ENCODE measurements around the gene ATXN7L1. TPM values are rescaled to one million over a fixed set of nuclear protein-coding genes. Genes with fewer than 3 reads are reported as not detected.

Gene ATXN7L1
- total RNA-seq, 1 experiment from 2014 or later: 38.5 TPM

GRCh38 chr7:105742787-105743186 is 133.6 kb downstream of the ATXN7L1 start:
- H3K27ac Mint-ChIP-seq: no peak overlapping the region
- no peaks in the 10 kb centered on the region for H3K36me3 Mint-ChIP-seq
- H3K4me3 Mint-ChIP-seq: no peak overlapping the region
- CTCF ChIA-PET: interaction anchor here (1.1 to 3.1 kb wide), 7 partner anchors 11 to 267 kb away, joined by 3 to 15 read pairs (median 4); no protein-coding TSS in a partner anchor
- no peak for TF ChIP-seq HMGA2 (CRISPR knock-in tag; IDR thresholded peaks at IDR 0.05)
- TF ChIP-seq ZNF532 (CRISPR knock-in tag; IDR thresholded peaks at IDR 0.05; ENCODE audit: borderline replicate concordance): no peak
- TF ChIP-seq JUN (CRISPR knock-in tag; IDR thresholded peaks at IDR 0.05): no peak
- no peak for TF ChIP-seq FOXJ3 (CRISPR knock-in tag; IDR thresholded peaks at IDR 0.05; ENCODE audit: borderline replicate concordance)
- no peak for TF ChIP-seq ZBTB43 (CRISPR knock-in tag; IDR thresholded peaks at IDR 0.05)
- no peak for TF ChIP-seq SMAD3 (CRISPR knock-in tag; IDR thresholded peaks at IDR 0.05; ENCODE audit: borderline replicate concordance)
- TF ChIP-seq FOXK1 (CRISPR knock-in tag; IDR thresholded peaks at IDR 0.05): no peak
- TF ChIP-seq ATF6 (CRISPR knock-in tag; IDR thresholded peaks at IDR 0.05): no peak
- no peak for TF ChIP-seq ERG (CRISPR knock-in tag; IDR thresholded peaks at IDR 0.05)
- TF ChIP-seq NR3C1 (CRISPR knock-in tag; conservative IDR thresholded peaks at IDR 0.05; ENCODE audit: low read depth): no peak
- TF ChIP-seq CBFB (CRISPR knock-in tag; IDR thresholded peaks at IDR 0.05; ENCODE audit: low read depth): no peak
- TF ChIP-seq IRF1 (CRISPR knock-in tag; IDR thresholded peaks at IDR 0.05): no peak
- no peak for TF ChIP-seq ZNF138 (CRISPR knock-in tag; conservative IDR thresholded peaks at IDR 0.05)
- no peak for TF ChIP-seq RORB (CRISPR knock-in tag; IDR thresholded peaks at IDR 0.05)
- no peak for TF ChIP-seq CDX4 (CRISPR knock-in tag; IDR thresholded peaks at IDR 0.05; ENCODE audit: borderline replicate concordance)
- TF ChIP-seq ZMAT4 (CRISPR knock-in tag; IDR thresholded peaks at IDR 0.05): no peak
- TF ChIP-seq STAT6 (CRISPR knock-in tag; conservative IDR thresholded peaks at IDR 0.05; ENCODE audit: low read depth): no peak
- no peak for TF ChIP-seq CREB1 (CRISPR knock-in tag; IDR thresholded peaks at IDR 0.05)
- TF ChIP-seq ESRRA (CRISPR knock-in tag; IDR thresholded peaks at IDR 0.05; ENCODE audit: borderline replicate concordance): no peak
- H3K9me3 Mint-ChIP-seq: no peaks in the 10 kb centered on the region
- H3K4me1 Mint-ChIP-seq: peaks cover 38% of the 10 kb centered on the region
- no peak for ATAC-seq
- no peak for DNase-seq (ENCODE audit: low spot score)
- no peaks in the 10 kb centered on the region for H3K27me3 Mint-ChIP-seq (ENCODE audit: low read depth)
- POLR2A ChIA-PET: no interaction called here
